CD4-positive, alpha-beta T cell treated with Interleukin-2 at 100 ng/mL for 4 hours (primary cell): ENCODE data around the gene SPATA31D3.
"Not testable (repeated sequence)": the region's sequence is repeated elsewhere in the genome, so short reads cannot be mapped to it uniquely, and the experiment has no call there.

Experiments used
- DNase-seq: peaks from one replicate; pipeline ENCODE4 v3.0.0-alpha.2; 2020; ENCODE audit warnings: low spot score

The SPATA31D3 gene

DNA sequence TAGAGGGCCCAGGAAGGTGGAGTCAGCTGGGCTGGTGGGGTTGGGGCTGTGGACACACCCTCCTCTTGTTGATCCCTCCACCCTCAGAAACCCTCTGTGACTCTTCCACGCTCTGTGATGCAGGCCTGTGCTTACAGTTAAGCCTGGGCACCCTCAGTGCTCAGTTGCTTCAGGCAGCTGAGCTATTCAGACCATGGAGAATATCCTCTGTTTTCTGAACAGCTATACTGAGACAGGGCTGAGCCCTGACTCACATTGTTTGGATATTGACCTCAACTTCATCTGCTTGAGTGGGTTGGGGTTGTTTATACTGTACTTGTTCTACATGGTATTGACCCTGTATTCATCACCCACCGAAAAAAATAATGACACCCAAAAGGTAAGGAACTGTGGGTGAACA lies at the start of gene SPATA31D3:
Gene SPATA31D3, plus strand, starts transcription at position 108 of the 400 bp plus-strand sequence. Its CDS starts 86 bp downstream, at position 194.
- not testable (repeated sequence) for DNase-seq

DNA sequence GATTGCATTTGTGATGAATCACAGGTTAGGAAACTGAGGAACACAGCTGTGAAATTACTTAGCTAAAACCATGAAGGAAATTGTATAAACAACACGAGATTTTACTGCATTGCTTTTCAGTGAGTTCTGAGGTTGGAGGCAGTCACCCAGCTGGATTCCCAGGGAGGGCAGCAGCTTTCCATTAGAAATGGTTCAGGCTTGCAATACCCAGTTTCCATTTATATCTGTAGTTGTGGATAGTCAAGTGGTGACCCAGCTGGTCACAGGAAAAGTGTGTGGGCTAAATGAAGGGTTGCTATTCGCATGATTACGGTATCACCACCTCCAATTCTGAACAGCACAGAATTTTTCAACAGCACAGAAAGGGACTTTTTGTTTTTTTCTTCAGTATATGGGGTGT lies 49.4 kb upstream of the SPATA31D3 start:
- DNase-seq: no peak

DNA sequence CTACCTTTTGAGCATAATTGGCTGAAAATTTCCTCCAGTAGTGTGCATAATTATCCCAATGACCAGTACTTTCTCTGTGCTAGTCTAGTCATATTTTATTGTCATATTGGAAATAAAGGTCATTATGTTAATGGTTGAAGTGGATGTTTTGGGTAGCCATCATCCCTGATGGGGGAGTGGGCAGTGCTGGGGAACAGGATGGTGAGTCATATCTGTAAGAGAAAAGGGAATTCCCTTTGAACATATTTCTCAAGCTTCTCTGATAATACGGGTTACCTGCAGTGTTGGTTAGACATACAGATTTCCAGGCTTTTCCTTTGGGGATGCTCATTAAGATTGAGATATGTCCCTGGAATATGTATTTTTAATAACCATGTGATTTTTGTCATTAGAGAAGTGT lies 48.4 kb upstream of the SPATA31D3 start:
- no peak for DNase-seq

DNA sequence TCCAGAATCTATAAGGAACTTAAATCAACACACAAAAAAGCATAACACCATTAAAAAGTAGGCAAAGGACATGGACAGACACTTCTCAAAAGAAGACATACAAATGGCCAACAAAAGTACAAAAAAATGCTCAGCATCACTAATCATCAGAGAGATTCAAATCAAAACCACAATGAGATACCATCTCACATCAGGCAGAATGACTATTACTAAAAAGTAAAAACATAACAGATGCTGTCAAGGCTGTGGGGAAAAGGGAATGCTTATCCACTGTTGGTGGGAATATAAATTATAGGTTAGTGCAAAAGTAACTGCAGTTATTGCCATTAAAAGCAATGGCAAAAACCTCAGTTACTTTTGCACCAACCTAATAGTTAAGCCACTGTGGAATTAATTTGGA lies 47.2 kb upstream of the SPATA31D3 start:
- no peak for DNase-seq

DNA sequence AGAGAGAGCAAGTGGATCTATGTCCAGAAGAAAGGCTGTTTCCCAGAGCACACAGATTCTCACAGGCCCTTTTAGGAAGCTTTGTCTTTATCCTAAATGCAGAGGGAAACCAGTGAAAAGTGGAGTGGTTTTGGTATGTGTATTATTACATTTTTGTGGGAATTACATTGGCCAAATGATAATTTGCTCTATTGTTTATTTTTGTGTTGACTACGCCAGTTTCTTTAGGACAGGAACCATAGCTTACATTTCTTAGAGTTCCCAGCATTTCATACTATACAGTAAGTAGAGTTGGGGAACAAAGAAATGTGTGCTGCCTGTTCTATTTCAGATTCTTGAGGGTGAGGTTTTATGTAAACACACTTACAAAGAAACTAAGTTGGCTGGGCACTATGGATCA lies 44.4 kb upstream of the SPATA31D3 start:
- DNase-seq: no peak

DNA sequence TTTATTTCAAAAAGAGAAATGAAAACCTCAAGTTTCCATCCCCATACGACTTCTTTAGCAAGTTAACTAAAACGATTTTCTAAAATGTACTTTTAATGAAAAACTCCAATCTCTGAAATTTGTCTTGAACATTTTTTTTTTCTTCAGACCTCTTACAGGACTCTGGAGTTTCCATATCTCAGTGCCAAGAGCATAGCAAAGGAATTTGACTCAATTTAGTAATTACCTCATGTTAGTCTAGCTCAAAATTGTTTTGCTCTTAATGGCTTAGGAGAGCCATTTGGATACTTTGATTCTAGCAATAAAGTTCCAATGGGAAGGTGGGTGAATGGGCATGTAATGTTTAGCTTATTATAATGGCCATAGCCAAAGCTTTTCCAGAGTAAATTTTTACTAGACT lies 41.1 kb upstream of the SPATA31D3 start:
- DNase-seq: no peak

DNA sequence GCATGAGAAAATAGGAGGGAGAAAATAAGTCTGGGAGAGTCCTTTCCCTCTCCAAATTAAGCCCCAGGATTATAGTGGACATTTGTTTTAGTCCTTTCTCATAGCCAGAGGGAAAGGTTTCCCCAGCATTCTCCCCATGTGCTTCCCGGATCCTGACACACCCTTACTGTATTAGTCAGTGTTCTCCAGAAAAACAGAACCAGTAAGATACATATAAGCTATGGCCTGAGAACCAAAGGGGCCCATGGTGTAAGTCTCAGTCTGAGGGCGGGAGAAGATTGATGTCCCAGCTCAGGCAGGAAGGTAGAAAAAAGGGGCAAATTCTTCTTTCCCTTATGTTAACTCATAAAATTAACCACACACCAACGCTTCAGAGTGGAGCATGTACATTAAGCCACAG lies 40.7 kb upstream of the SPATA31D3 start:
- DNase-seq: no peak

DNA sequence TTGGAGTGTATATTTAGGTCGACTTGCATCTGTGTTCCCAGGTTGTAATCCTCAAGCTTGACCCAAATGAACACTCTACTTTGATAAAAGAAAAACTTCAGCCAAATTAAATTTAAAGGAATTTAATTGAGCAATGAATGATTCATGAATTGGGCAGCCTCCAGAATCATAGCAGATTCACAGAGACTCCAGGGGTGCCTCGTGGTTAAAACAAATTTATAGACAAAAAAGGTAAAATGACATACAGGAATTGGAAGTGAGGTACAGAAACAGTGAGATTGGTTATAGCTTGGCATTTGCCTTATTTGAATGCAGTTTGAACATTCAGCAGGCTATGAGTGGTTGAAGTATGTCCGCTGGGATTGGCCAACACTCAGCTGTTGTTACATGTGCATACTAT lies 36.6 kb upstream of the SPATA31D3 start:
- no peak for DNase-seq

DNA sequence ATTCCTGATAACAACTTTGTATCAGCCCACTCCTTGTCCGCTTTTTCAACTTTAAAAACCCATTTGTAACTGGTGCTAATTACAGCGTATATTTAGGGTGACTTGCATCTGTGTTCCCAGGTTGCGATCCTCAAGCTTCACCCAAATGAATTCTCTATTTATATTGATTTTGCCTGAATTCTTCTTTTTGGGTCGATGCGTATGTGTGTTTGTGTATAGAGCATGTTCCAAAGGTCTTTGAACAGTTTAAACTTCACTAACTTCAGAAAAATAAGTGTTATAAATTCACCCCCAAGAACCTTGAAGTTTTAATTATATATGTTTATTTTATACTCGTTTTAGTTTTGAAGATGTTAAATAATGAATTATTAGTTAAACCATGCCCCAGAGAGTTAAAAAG lies 31.2 kb upstream of the SPATA31D3 start:
- no peak for DNase-seq

DNA sequence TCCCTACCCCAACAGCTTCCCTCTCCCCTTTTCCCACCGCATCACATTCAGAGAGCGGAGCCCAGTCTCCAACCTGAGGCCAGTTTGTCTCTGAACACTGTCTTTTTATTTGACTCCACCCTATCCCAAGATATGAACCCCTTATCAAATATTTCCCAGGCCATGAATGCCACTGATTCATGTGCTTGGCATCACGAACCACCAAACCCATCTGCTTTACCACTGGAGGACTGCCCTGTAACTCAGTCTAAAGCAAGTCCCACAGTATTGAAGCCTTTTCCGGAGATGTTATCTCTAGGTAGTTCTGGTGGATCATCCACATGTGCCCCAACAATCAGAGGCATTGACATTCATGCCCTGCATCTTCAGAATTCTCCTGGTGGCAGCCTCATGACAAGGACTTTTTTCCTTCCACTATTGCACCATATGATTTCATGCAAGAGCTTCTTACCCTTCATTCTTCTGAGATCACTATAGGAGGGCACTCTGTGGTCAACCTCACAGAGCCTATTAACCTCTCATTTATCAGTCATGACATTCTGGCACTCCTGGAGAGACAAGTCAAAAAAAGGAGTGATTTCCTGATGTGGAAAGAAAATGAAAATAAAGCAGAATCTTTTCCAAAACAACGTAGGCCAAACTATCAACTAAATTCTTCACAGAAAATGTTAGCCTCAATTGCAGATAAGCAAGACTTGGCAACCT lies 27.3 kb upstream of the SPATA31D3 start:
- no peak for DNase-seq

DNA sequence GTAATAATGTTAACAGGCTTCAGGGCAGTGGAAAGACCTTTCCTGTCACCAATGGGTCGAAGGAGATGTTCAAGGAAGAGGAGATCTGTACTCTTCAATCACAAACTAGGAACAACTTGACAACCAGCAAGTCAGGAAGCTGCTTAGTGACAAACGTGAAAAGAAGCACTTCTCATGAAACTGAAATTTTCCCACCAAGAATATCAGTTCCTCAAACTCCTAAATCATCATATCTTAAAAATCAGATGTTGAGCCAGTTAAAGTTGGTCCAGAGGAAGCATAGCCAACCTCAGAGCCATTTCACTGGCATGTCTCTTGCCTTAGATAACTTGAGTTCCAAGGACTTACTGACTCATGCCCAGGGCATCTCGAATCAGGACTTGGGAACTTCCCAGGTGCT lies 24.8 kb upstream of the SPATA31D3 start:
- not testable (repeated sequence) for DNase-seq

DNA sequence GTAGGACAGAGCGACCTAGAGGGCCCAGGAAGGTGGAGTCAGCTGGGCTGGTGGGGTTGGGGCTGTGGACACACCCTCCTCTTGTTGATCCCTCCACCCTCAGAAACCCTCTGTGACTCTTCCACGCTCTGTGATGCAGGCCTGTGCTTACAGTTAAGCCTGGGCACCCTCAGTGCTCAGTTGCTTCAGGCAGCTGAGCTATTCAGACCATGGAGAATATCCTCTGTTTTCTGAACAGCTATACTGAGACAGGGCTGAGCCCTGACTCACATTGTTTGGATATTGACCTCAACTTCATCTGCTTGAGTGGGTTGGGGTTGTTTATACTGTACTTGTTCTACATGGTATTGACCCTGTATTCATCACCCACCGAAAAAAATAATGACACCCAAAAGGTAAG lies 15.0 kb upstream of the SPATA31D3 start, which contains the start of gene SPATA31D4:
Gene SPATA31D4, plus strand, starts transcription at position 124 of the 400 bp plus-strand sequence. Its CDS starts 86 bp downstream, at position 210.
- DNase-seq: not testable (repeated sequence)

DNA sequence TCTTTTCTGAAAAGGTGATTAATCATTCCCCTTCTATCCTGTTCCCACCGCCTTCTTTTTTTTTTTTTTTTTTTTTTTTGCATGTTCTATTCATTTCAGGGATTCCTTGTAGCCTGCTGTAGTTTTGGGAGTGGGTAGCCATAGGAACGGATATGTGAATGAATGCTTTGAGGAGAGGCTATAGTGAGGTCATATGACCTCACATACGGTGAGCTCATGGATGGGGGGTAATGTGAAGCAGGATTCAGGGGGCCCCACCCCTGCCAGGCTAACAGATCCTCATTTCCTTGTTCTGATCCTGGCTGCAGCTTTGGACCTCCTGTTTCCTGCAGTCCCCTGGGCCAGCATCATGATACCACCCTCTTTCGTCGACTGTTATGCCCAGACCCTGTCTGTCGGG lies 13.2 kb upstream of the SPATA31D3 start:
- DNase-seq: not testable (repeated sequence)

DNA sequence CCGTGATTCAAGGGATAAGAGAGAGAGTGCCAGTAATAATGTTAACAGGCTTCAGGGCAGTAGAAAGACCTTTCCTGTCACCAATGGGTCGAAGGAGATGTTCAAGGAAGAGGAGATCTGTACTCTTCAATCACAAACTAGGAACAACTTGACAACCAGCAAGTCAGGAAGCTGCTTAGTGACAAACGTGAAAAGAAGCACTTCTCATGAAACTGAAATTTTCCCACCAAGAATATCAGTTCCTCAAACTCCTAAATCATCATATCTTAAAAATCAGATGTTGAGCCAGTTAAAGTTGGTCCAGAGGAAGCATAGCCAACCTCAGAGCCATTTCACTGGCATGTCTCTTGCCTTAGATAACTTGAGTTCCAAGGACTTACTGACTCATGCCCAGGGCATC lies 9.8 kb upstream of the SPATA31D3 start:
- not testable (repeated sequence) for DNase-seq

DNA sequence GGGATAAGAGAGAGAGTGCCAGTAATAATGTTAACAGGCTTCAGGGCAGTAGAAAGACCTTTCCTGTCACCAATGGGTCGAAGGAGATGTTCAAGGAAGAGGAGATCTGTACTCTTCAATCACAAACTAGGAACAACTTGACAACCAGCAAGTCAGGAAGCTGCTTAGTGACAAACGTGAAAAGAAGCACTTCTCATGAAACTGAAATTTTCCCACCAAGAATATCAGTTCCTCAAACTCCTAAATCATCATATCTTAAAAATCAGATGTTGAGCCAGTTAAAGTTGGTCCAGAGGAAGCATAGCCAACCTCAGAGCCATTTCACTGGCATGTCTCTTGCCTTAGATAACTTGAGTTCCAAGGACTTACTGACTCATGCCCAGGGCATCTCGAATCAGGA lies 5.3 kb downstream of the SPATA31D3 start:
- DNase-seq: not testable (repeated sequence)

DNA sequence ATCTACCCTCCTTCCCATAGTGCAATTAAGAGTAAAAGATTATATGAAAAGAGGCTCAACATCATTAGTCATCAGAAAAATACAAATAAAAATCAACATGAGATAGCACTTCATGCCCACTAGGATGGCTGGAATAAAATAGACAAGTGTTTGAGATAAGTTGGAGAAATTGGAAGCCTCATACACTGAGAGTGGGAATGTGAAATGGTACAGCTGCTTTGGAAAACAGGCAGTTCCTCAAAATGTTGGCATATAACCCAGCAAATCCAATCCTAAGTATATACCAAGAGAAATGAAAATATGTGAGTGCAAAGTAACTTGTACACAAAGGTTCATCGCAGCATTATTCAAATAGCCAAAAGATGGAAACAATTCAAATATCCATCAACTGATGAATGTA lies 9.8 kb downstream of the SPATA31D3 start:
- no peak for DNase-seq

DNA sequence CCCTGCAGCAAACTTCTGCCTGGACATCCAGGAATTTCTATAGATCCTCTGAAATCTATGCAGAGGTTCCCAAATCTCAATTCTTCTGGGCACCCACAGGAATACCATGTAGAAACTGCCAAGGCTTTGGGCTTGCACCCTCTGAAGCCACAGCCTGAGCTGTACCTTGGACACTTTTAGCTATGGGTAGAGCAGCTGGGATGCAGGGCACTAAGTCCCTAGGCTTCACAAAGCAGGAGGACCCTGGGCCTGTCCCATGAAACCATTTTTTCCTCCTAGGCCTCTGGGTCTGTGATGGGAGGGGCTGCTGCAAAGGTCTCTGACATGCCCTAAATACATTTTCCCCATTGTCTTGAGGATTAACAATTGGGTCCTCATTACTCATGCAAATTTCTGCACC lies 12.3 kb downstream of the SPATA31D3 start:
- no peak for DNase-seq

DNA sequence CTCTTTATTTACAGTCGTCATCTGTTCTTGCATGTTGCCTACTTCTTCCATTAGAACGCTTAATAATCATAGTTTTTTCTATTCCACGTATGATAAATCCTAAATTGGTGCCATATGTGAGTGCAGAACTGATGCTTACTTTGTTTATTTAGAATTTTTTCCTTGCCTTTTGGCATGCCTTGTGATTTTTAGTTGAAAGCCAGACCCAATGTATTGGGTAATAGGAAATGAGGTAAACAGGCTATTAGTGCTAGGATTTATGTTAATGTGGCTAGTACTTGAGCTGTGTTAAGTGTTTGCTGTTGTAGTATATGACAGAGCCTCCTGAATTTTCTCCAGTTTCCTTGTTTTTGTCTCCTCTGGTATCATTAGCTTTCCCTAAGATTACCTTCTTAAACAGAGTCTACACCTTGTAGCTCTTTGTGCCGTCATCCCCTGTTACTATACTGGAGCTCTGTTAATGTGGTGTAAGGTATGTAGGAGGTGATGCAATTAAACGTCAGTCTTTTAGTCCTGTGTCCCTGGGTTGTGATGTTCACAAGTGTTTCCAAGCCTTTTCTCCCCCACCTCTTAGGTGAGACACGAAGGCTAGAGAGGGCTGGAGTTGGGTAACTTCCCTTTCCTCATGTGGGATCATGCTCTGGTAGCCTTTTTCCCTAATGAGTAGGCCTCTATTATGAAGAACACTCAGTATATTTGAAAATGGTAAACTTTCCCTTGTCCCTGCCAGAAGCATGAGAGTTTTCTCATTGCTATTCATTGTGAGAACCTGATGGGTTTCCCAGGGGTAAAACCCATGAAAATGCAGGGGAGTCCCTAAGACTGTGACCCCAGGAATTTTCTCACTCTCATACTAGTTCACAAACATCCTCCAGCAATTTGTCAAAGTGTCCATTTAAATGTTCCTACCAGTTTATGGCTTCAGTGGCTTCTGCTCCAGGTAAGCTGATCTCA lies 21.2 kb downstream of the SPATA31D3 start:
- no peak for DNase-seq

DNA sequence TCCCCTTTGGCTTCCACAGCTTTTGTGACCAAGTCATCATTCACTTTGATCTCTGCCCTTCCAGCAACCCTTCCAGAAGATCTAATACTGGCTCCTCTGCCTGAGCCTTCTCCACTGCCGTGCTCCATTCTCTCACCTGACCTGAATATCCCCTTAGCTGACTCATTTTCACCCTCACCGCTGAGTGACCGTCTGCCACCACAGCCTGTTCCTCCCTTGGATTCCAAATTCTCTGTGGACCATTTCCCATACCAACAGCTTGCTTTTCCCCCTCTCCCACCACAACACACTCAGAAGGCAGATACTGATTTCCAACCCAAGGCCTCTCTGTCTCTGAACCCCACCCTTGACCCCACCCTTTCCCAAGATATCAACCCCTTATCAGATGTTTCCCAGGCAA lies 24.7 kb downstream of the SPATA31D3 start:
- DNase-seq: no peak

DNA sequence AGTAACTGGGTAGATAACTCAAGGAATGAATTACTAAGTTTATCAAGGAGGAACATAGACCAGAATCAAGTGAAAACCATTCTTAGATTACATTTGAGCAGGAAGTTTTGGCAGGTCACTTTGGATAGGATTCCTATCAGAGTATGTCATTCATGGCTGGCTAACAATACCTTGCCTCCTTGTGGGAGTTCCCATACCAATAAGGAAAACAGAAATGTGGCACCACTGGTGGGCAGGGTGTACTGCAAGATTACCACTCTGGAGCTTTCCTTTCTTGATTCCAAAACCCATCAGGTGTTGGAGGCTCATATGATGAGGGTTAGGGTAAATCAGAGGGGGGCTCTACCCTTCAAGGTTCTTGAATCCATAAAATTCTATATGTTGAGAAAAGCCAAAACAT lies 26.7 kb downstream of the SPATA31D3 start:
- no peak for DNase-seq

DNA sequence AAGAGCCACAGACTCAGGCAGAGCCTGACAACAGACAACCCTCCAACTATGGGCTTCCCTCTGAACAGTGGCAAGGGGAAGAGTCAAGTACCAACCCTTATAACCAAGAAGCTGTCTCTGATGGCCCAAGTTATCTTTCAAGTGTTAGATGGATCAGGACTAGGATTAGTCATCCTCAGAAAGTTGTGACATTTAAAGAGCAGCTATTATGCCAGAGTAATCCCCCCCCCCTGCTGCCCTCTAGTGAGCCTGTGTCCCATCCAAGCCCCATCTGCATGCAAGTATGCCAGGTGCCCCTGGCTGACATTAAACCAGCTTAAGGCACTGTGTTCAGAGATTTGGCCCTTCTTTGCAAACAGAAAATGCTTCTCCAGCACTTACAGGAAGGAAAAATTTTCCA lies 28.4 kb downstream of the SPATA31D3 start:
- DNase-seq: no peak

DNA sequence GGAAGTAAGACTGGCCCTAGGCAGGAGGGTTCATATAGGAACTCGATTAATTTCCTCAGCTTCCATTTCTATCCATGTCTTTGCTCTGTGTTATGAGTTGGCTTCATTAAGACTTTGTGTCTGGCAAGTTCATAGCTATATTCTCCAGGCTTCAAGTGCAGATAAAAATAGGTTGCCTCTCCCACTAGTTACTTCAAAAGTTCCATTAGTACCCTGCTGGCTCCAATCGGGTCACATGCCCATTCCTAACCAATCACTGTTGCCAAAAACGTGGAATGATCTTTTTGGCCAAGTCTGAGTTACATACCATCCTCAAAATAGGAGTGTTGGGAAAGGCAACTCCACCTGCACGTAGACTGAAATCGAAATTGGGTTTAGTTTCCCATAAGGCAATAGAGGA lies 31.5 kb downstream of the SPATA31D3 start:
- DNase-seq: no peak

DNA sequence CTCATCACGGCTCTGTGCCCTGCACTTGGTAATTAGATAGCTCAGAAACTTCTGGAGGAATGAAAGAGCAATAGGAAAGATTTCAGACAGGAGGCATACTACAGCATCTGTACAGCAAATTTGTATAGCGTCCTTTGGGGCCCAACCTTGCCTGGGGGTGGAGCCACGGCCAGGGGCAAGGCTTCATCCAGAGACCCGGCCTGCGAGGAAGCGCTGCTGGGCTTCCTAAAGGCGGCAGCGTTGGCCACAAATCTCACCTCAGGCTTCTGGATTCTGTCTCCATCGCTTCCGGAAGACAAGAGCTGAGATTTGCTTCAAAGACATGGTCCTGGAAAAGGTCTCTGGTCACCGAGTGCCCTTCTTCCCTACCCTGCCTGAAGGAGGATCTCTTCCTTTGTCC lies 33.1 kb downstream of the SPATA31D3 start:
- DNase-seq: no peak
